Endothelial cell of umbilical vein (primary cell): Measurements from ENCODE around the gene GMPPA. TPM values are rescaled to one million over a fixed set of nuclear protein-coding genes. Genes with fewer than 3 reads are reported as not detected.

ENCODE experiments used
- BruUV-seq: library from RNA; stranded (reverse); fragments of 400-500 nt; replicated peaks from 2 replicates; lab custom pipeline; 2021; lab: Mats Ljungman, UMichigan
- CTCF ChIA-PET: fragments of 300-600, 350-600 bp; sonication (Branson Sonifier 250); formaldehyde crosslinking; loops from one replicate; lab custom pipeline; 2021; ENCODE audit warnings: antibody characterized with exemption, inconsistent platforms; lab: Charles Lee
- POLR2A ChIA-PET: fragments of 300-600, 350-600 bp; sonication (Branson Sonifier 250); formaldehyde crosslinking; loops from one replicate; lab custom pipeline; 2021; ENCODE audit warnings: antibody characterized with exemption, inconsistent platforms; lab: Charles Lee
- DNase-seq: peaks from one replicate; pipeline ENCODE4 v3.0.0-alpha.2; 2011; ENCODE audit warnings: low read depth, low spot score
- FAIRE-seq: peaks from 2 replicates; lab custom pipeline; 2011; peaks lifted over from hg19 to GRCh38; lab: Jason Lieb, UNC
- H2AFZ ChIP-seq: 2 replicates; pipeline ENCODE4 v1.6.0; 2012; ENCODE audit warnings: low read depth, low read length, control low read depth, inconsistent platforms
- H3K27ac ChIP-seq: 2 replicates; pipeline ENCODE4 v1.5.1; 2011; ENCODE audit warnings: low read depth, mild to moderate bottlenecking, control low read depth, low read length, moderate library complexity; ENCODE audit not compliant: insufficient read depth
- H3K27me3 ChIP-seq, 2 experiments: 2 replicates each; pipeline versions ENCODE4 v1.6.0 to v1.6.1; 2011; ENCODE audit warnings: low read length in 2 of 2, mixed read lengths in 1 of 2; ENCODE audit not compliant: control insufficient read depth in 2 of 2, insufficient read depth in 2 of 2
- H3K36me3 ChIP-seq, 2 experiments: 2 replicates in 1 of 2; 3 replicates in 1 of 2; pipeline ENCODE4 v1.5.1; 2011; ENCODE audit warnings: low read length in 2 of 2, mild to moderate bottlenecking in 1 of 2, moderate library complexity in 1 of 2; ENCODE audit not compliant: control insufficient read depth in 2 of 2, insufficient read depth in 2 of 2; ENCODE audit errors: extremely low read depth in 1 of 2
- H3K4me1 ChIP-seq: 3 replicates; pipeline ENCODE4 v1.5.1; 2011; ENCODE audit warnings: mild to moderate bottlenecking, low read length; ENCODE audit not compliant: control insufficient read depth, insufficient read depth; ENCODE audit errors: extremely low read depth
- H3K4me2 ChIP-seq: 2 replicates; pipeline ENCODE4 v1.6.1; 2011; ENCODE audit warnings: low read length, control low read depth, mixed read lengths; ENCODE audit not compliant: insufficient read depth
- H3K4me3 ChIP-seq, 3 experiments: fragments of 200-600 bp in 1 of 3; sonication (generic), shearing (Covaris generic) in 1 of 3; replicated peaks in 1 of 3; 2 replicates each; pipeline ENCODE4 v1.5.1; 2011 to 2016; ENCODE audit warnings: control low read depth in 3 of 3, low read length in 3 of 3, mild to moderate bottlenecking in 2 of 3, inconsistent platforms in 1 of 3, low read depth in 1 of 3, moderate library complexity in 1 of 3; ENCODE audit not compliant: insufficient read depth in 1 of 3
- H3K79me2 ChIP-seq: 2 replicates; pipeline ENCODE4 v1.6.0; 2012; ENCODE audit warnings: low read length, inconsistent platforms; ENCODE audit not compliant: control insufficient read depth, insufficient read depth
- H3K9ac ChIP-seq: replicated peaks from 2 replicates; pipeline ENCODE3; 2011; ENCODE audit warnings: low read length, control low read depth; ENCODE audit not compliant: insufficient read depth; ENCODE audit errors: extremely low read depth
- H3K9me1 ChIP-seq: replicated peaks from 3 replicates; pipeline ENCODE4 v1.6.0; 2011; ENCODE audit warnings: mild to moderate bottlenecking, low read length; ENCODE audit not compliant: control insufficient read depth, insufficient read depth; ENCODE audit errors: extremely low read depth
- H3K9me3 ChIP-seq: replicated peaks from 2 replicates; pipeline ENCODE4 v1.5.1; 2012; ENCODE audit warnings: low read length, inconsistent platforms; ENCODE audit not compliant: control insufficient read depth, insufficient read depth
- H4K20me1 ChIP-seq: replicated peaks from 2 replicates; pipeline ENCODE3; 2011; ENCODE audit warnings: mild to moderate bottlenecking, low read length; ENCODE audit not compliant: control insufficient read depth, insufficient read depth; ENCODE audit errors: extremely low read depth
- EZH2 ChIP-seq: IDR thresholded peaks from 2 replicates; pipeline ENCODE4 v1.6.1; 2012; ENCODE audit warnings: borderline replicate concordance, low read depth, mild to moderate bottlenecking, moderate library complexity, low read length, inconsistent platforms; ENCODE audit not compliant: severe bottlenecking
- FOS ChIP-seq: IDR thresholded peaks from 2 replicates; pipeline ENCODE4 v1.6.1; 2011; ENCODE audit warnings: mild to moderate bottlenecking, low read length, moderate library complexity, borderline replicate concordance; ENCODE audit not compliant: insufficient read depth
- GATA2 ChIP-seq: IDR thresholded peaks from 2 replicates; pipeline ENCODE4 v1.7.0; 2011; ENCODE audit warnings: low read depth, mild to moderate bottlenecking, moderate library complexity, mixed read lengths, low read length; ENCODE audit not compliant: insufficient read length, insufficient read depth
- JUN ChIP-seq: IDR thresholded peaks from 2 replicates; pipeline ENCODE4 v1.6.1; 2011; ENCODE audit warnings: borderline replicate concordance, low read depth; ENCODE audit not compliant: insufficient read length, insufficient read depth
- MAX ChIP-seq: IDR thresholded peaks from 2 replicates; pipeline ENCODE4 v1.6.1; 2011; ENCODE audit not compliant: insufficient read depth, insufficient read length
- dilution Hi-C: fragments of 300-500 bp; cut with MboI; formaldehyde crosslinking; loops from one replicate; pipeline ENCODE4 v1.15.0; 2019; ENCODE audit warnings: low sequenced_read_pairs; ENCODE audit not compliant: extremely low pct_ligation_motif_present
- intact Hi-C: fragments of 100-400 bp; cut with micrococcal nuclease; formaldehyde crosslinking; loops from one replicate; pipeline ENCODE4 v1.10.0; 2022
- polyA plus RNA-seq, 4 experiments: library from polyadenylated mRNA; depleted of rRNA in 3 of 4; stranded (reverse) in 3 of 4; unstranded in 1 of 4; fragments of >200 nt; gene quantifications; 2 replicates each; pipeline versions ENCODE4 v1.2.1 to v1.2.3, GENCODE V29; 2011 to 2012; ENCODE audit warnings: missing spikeins in 1 of 4
- total RNA-seq: library from RNA; stranded (reverse); gene quantifications from 2 replicates; pipeline ENCODE4 v1.2.3, GENCODE V29; 2021
- TF ChIP-seq, protein P1 (sequence below), 2 donors: IDR thresholded peaks; 1 replicate in 1 of 2; 2 replicates in 1 of 2; pipeline ENCODE4 v1.5.1; 2011; ENCODE audit warnings: low read length in 2 of 2, mild to moderate bottlenecking in 2 of 2, moderate library complexity in 2 of 2, control low read depth in 1 of 2, inconsistent platforms in 1 of 2, low read depth in 1 of 2; ENCODE audit not compliant: insufficient read depth in 1 of 2; ENCODE audit errors: extremely low read depth in 1 of 2

GMPPA gene
- total and polyA plus RNA-seq, 2 donors (not counting 3 experiments of a cell fraction or from before 2014, with no cell fraction given), result 39.1 to 104 TPM

GRCh38 chr2:219475278-219475677 is 23.4 kb upstream of the GMPPA start:
- no peaks in the 10 kb centered on the region for H3K36me3 ChIP-seq
- no peak overlapping the region for H3K9ac ChIP-seq
- dilution Hi-C loops, result no loop called here
- DNase-seq (no peak), FAIRE-seq (no peak)
- TF ChIP-seq MAX (no peak), GATA2 (no peak), FOS (no peak), JUN (no peak), EZH2 (no peak)
- TF ChIP-seq, protein P1, sequence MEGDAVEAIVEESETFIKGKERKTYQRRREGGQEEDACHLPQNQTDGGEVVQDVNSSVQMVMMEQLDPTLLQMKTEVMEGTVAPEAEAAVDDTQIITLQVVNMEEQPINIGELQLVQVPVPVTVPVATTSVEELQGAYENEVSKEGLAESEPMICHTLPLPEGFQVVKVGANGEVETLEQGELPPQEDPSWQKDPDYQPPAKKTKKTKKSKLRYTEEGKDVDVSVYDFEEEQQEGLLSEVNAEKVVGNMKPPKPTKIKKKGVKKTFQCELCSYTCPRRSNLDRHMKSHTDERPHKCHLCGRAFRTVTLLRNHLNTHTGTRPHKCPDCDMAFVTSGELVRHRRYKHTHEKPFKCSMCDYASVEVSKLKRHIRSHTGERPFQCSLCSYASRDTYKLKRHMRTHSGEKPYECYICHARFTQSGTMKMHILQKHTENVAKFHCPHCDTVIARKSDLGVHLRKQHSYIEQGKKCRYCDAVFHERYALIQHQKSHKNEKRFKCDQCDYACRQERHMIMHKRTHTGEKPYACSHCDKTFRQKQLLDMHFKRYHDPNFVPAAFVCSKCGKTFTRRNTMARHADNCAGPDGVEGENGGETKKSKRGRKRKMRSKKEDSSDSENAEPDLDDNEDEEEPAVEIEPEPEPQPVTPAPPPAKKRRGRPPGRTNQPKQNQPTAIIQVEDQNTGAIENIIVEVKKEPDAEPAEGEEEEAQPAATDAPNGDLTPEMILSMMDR (IDR thresholded peaks at IDR 0.05; ENCODE audit: extremely low read depth in 1 of 2, insufficient read depth in 1 of 2, low read depth in 1 of 2, low read length in 2 of 2), result no peak
- H3K27ac ChIP-seq, result no peak overlapping the region
- no peak overlapping the region for H3K4me3 ChIP-seq
- POLR2A ChIA-PET, result no interaction called here
- no peak overlapping the region for H2AFZ ChIP-seq
- intact Hi-C loops, result no loop called here
- CTCF ChIA-PET, result interaction anchor here (1.0 to 7.0 kb wide), 7 partner anchors 12 to 85 kb away, joined by 3 to 115 read pairs (median 7); no protein-coding TSS in a partner anchor
- H3K4me2 ChIP-seq, result no peak overlapping the region
- H3K4me1 ChIP-seq, result no peaks in the 10 kb centered on the region
- no peaks in the 10 kb centered on the region for H3K9me1 ChIP-seq
- H4K20me1 ChIP-seq, result no peaks in the 10 kb centered on the region
- no peaks in the 10 kb centered on the region for H3K27me3 ChIP-seq
- H3K79me2 ChIP-seq, result no peaks in the 10 kb centered on the region
- no TSS peak for BruUV-seq
- H3K9me3 ChIP-seq, result no peaks in the 10 kb centered on the region
